SW480 (cell line): ENCODE results near the gene SELENOM.

Experiments used
- DNase-seq: peaks from one replicate; pipeline ENCODE4 v3.0.0-alpha.2; 2016; ENCODE audit warnings: low spot score

SELENOM gene

GRCh38 chr22:31107178-31107893 is at the start of gene SELENOM:
Gene SELENOM (minus strand): TSS chr22:31107568. CDS start chr22:31107505, 63 bp downstream.
- DNase-seq: peak; percentile 95

GRCh38 chr22:31155422-31155821 is 48.1 kb upstream of the SELENOM start:
- no peak for DNase-seq

- no peak for DNase-seq
Measured at GRCh38 chr22:31154975-31155374, 47.6 kb upstream of the SELENOM start.

GRCh38 chr22:31153357-31153756 is 46.0 kb upstream of the SELENOM start:
- no peak for DNase-seq

GRCh38 chr22:31151872-31152271 is 44.5 kb upstream of the SELENOM start:
- DNase-seq: no peak

- peak; percentile 11 for DNase-seq
Measured at GRCh38 chr22:31150615-31151014, 43.2 kb upstream of the SELENOM start.

GRCh38 chr22:31148953-31149627 is 41.7 kb upstream of the SELENOM start:
- peak; percentile 69 for DNase-seq

GRCh38 chr22:31148488-31148887 is 41.1 kb upstream of the SELENOM start:
- DNase-seq: no peak

- DNase-seq: peak; percentile 47
Measured at GRCh38 chr22:31144223-31144622, 36.9 kb upstream of the SELENOM start.

- DNase-seq: no peak
Measured at GRCh38 chr22:31143537-31143936, 36.2 kb upstream of the SELENOM start.

- no peak for DNase-seq
Measured at GRCh38 chr22:31143038-31143437, 35.7 kb upstream of the SELENOM start.

- DNase-seq: no peak
Measured at GRCh38 chr22:31142285-31142684, 34.9 kb upstream of the SELENOM start.

- DNase-seq: no peak
Measured at GRCh38 chr22:31141551-31141950, 34.2 kb upstream of the SELENOM start.

GRCh38 chr22:31140746-31141145 is 33.4 kb upstream of the SELENOM start:
- no peak for DNase-seq

GRCh38 chr22:31139866-31140716 is 32.7 kb upstream of the SELENOM start, which contains the start of gene PLA2G3:
Gene PLA2G3 (minus strand): TSS chr22:31140508. CDS start chr22:31140354, 154 bp downstream.
- no peak for DNase-seq

GRCh38 chr22:31139066-31139465 is 31.7 kb upstream of the SELENOM start:
- no peak for DNase-seq

GRCh38 chr22:31138126-31138525 is 30.8 kb upstream of the SELENOM start:
- no peak for DNase-seq

GRCh38 chr22:31137721-31138120 is 30.4 kb upstream of the SELENOM start:
- DNase-seq: no peak

GRCh38 chr22:31136711-31137110 is 29.3 kb upstream of the SELENOM start:
- no peak for DNase-seq

- DNase-seq: no peak
Measured at GRCh38 chr22:31136155-31136554, 28.8 kb upstream of the SELENOM start.

- DNase-seq: no peak
Measured at GRCh38 chr22:31135706-31136105, 28.3 kb upstream of the SELENOM start.

GRCh38 chr22:31134688-31135087 is 27.3 kb upstream of the SELENOM start:
- DNase-seq: no peak

GRCh38 chr22:31133911-31134310 is 26.5 kb upstream of the SELENOM start:
- DNase-seq: no peak
